Ishikawa (cell line): ENCODE results near the gene EDIL3.

Experiments
- CEBPB ChIP-seq: IDR thresholded peaks from 2 replicates; pipeline ENCODE4 v1.6.1; 2012
- CREB1 ChIP-seq: IDR thresholded peaks from 2 replicates; pipeline ENCODE4 v1.6.1; 2012; ENCODE audit warnings: low read depth
- EGR1 ChIP-seq: IDR thresholded peaks from 2 replicates; pipeline ENCODE4 v1.6.1; 2012
- EP300 ChIP-seq: IDR thresholded peaks from 2 replicates; pipeline ENCODE4 v1.6.1; 2012; ENCODE audit warnings: borderline replicate concordance
- FOXM1 ChIP-seq: IDR thresholded peaks from 2 replicates; pipeline ENCODE4 v1.6.1; 2012; ENCODE audit warnings: low read depth, borderline replicate concordance
- MAX ChIP-seq: IDR thresholded peaks from 2 replicates; pipeline ENCODE4 v1.6.1; 2012
- NFIC ChIP-seq: IDR thresholded peaks from 2 replicates; pipeline ENCODE4 v1.6.1; 2012
- RAD21 ChIP-seq: IDR thresholded peaks from 2 replicates; pipeline ENCODE4 v1.6.1; 2012; ENCODE audit warnings: low read depth
- REST ChIP-seq: IDR thresholded peaks from 2 replicates; pipeline ENCODE4 v1.6.1; 2012; ENCODE audit warnings: low read depth, mild to moderate bottlenecking
- TAF1 ChIP-seq: IDR thresholded peaks from 2 replicates; pipeline ENCODE4 v1.6.1; 2012; ENCODE audit warnings: low read depth, mild to moderate bottlenecking
- TCF12 ChIP-seq: IDR thresholded peaks from 2 replicates; pipeline ENCODE4 v1.6.1; 2012; ENCODE audit warnings: low read depth
- TEAD4 ChIP-seq: IDR thresholded peaks from 2 replicates; pipeline ENCODE4 v1.6.1; 2012
- USF1 ChIP-seq: IDR thresholded peaks from 2 replicates; pipeline ENCODE4 v1.6.1; 2012
- YY1 ChIP-seq: IDR thresholded peaks from 2 replicates; pipeline ENCODE4 v1.6.1; 2012; ENCODE audit warnings: low read depth
- ZBTB7A ChIP-seq: IDR thresholded peaks from 2 replicates; pipeline ENCODE4 v1.6.1; 2012; ENCODE audit warnings: low read depth

EDIL3 gene

GRCh38 chr5:84249918-84250630, 134.6 kb downstream of the EDIL3 start:
- no peak for TF ChIP-seq USF1
- TF ChIP-seq TEAD4 = no peak
- TF ChIP-seq EGR1 = no peak
- TF ChIP-seq MAX = no peak
- TF ChIP-seq CREB1 = no peak
- no peak for TF ChIP-seq FOXM1
- TF ChIP-seq REST = no peak
- no peak for TF ChIP-seq ZBTB7A
- TF ChIP-seq EP300 = no peak
- no peak for TF ChIP-seq NFIC
- TF ChIP-seq YY1 = no peak
- TF ChIP-seq TCF12 = no peak
- TF ChIP-seq TAF1 = no peak
- no peak for TF ChIP-seq RAD21
- no peak for TF ChIP-seq CEBPB

- TF ChIP-seq CEBPB (no peak), NFIC (no peak), USF1 (no peak), ZBTB7A (no peak), TEAD4 (no peak), YY1 (no peak), RAD21 (no peak), TCF12 (no peak), CREB1 (no peak), TAF1 (no peak), REST (no peak), EP300 (no peak), FOXM1 (no peak), MAX (no peak)
These were observed 136.7 kb downstream of the EDIL3 start for GRCh38 chr5:84248013-84248412.

GRCh38 chr5:84242286-84242685, 142.4 kb downstream of the EDIL3 start:
- TF ChIP-seq FOXM1 (no peak), TAF1 (no peak), YY1 (no peak), EP300 (no peak), TCF12 (no peak)

- TF ChIP-seq RAD21 (no peak), EGR1 (no peak), EP300 (no peak), FOXM1 (no peak), CREB1 (no peak)
These were observed 145.2 kb downstream of the EDIL3 start for GRCh38 chr5:84239494-84239893.

- TF ChIP-seq EGR1 (no peak), EP300 (no peak), USF1 (no peak), CEBPB (no peak), YY1 (no peak), FOXM1 (no peak), CREB1 (no peak), RAD21 (no peak), MAX (no peak), ZBTB7A (no peak), TAF1 (no peak)
These were observed 147.6 kb downstream of the EDIL3 start for GRCh38 chr5:84237126-84237525.

GRCh38 chr5:84231433-84231832, 153.2 kb downstream of the EDIL3 start:
- TF ChIP-seq NFIC (no peak), EP300 (no peak), MAX (no peak), CREB1 (no peak), YY1 (no peak), RAD21 (no peak), EGR1 (no peak), CEBPB (no peak), FOXM1 (no peak), ZBTB7A (no peak), TCF12 (no peak), REST (no peak)
